CD4-positive, alpha-beta T cell treated with Interferon alpha-2 for 1 hour (primary cell): ENCODE measurements around the gene AMER2.

Experiments
- DNase-seq, 2 donors: peaks; one replicate each; pipeline ENCODE4 v3.0.0-alpha.2; 2020 to 2022

The AMER2 gene

GRCh38 chr13:25149711-25150110, 22.4 kb downstream of the AMER2 start:
- no peak for DNase-seq

GRCh38 chr13:25148402-25148771, 23.7 kb downstream of the AMER2 start:
- DNase-seq = no peak

GRCh38 chr13:25147638-25148401, 24.3 kb downstream of the AMER2 start:
- no peak for DNase-seq

- no peak for DNase-seq
Measured at GRCh38 chr13:25143706-25144105, 28.4 kb downstream of the AMER2 start.

- no peak for DNase-seq
Measured at GRCh38 chr13:25141042-25141441, 31.0 kb downstream of the AMER2 start.

GRCh38 chr13:25137788-25138115, 34.3 kb downstream of the AMER2 start:
- no peak for DNase-seq

- no peak for DNase-seq
Measured at GRCh38 chr13:25136880-25137787, 35.0 kb downstream of the AMER2 start.

GRCh38 chr13:25135896-25136295, 36.2 kb downstream of the AMER2 start:
- DNase-seq = no peak

GRCh38 chr13:25132751-25133390, 39.2 kb downstream of the AMER2 start:
- DNase-seq = no peak

GRCh38 chr13:25131881-25132420, 40.1 kb downstream of the AMER2 start:
- no peak for DNase-seq

- no peak for DNase-seq
Measured at GRCh38 chr13:25130944-25131343, 41.1 kb downstream of the AMER2 start.

GRCh38 chr13:25118378-25118905, 53.6 kb downstream of the AMER2 start:
- no peak for DNase-seq

GRCh38 chr13:25117312-25117711, 54.8 kb downstream of the AMER2 start:
- DNase-seq = no peak

- no peak for DNase-seq
Measured at GRCh38 chr13:25116044-25116443, 56.0 kb downstream of the AMER2 start.

- DNase-seq = peak; percentile 41 to 50
Measured at GRCh38 chr13:25114220-25114619, 57.9 kb downstream of the AMER2 start.

- DNase-seq = no peak
Measured at GRCh38 chr13:25112695-25113255, 59.3 kb downstream of the AMER2 start.
